ENCODE data around the gene RCE1. TPM values are rescaled to one million over a fixed set of nuclear protein-coding genes. Genes with fewer than 3 reads are reported as not detected.

RCE1 gene
- total and polyA plus RNA-seq, 2 donors = 11.4 to 23.3 TPM

DNA sequence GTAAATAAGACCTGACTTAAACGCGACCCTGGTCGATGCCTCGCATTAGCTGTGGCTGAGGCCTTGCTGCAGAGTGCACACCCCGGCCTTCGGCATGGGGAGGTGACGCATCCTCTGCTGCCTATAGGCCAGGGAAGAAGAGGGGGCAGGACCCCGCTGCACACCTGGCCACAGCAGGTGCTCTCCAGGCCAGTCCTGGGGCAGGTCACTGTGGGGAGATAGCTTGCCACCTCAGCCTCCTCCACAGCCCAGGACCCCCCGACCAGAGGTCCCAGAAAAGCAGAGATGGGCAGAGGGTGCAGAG is 26.3 kb downstream of the RCE1 start:
- no peak for DNase-seq (ENCODE audit: low read depth in 6 of 9, low spot score in 9 of 9)
- Histone ChIP-seq H3K27ac (ENCODE audit: low read depth in 1 of 2, low read length in 1 of 2) (no peak overlapping the region), H3K4me1 (ENCODE audit: control insufficient read depth in 2 of 2, insufficient read depth in 2 of 2, low read length in 2 of 2) (peaks cover 4 to 8% of the 10 kb centered on the region in 2 donors), H3K36me3 (ENCODE audit: control insufficient read depth in 2 of 2, insufficient read depth in 2 of 2, low read length in 1 of 2) (no peaks in the 10 kb centered on the region), H3K9me3 (ENCODE audit: control insufficient read depth in 2 of 2, insufficient read depth in 1 of 2, low read length in 1 of 2) (no peaks in the 10 kb centered on the region), H3K27me3 (ENCODE audit: control insufficient read depth in 2 of 2, insufficient read depth in 1 of 2, low read length in 1 of 2) (no peaks in the 10 kb centered on the region), H3K4me3 (ENCODE audit: low read length in 2 of 2) (no peak overlapping the region)
- 96% methylated on average over 9 of the region's 9 CpGs for WGBS

DNA sequence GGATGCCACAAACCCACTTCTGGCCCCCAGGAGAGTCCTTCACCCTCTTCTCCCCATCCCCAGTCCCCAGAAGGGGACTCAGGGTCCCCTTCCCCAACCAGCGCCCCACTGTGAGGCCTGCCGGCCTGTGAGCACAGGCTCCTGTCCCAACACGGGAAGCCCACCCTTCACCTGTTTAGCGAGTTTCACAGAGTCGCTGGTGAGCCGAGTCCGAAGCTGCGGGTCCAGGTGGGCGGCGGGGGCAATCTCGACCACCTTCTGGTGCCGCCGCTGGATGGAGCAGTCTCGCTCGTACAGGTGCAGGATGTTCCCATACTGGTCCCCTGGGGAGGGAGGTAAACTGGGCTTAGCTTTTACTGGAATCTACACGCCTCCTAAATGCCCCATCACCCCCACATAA is 26.9 kb downstream of the RCE1 start:
- no peaks in the 10 kb centered on the region for H3K36me3 ChIP-seq (ENCODE audit: control insufficient read depth in 2 of 2, insufficient read depth in 2 of 2, low read length in 1 of 2)

DNA sequence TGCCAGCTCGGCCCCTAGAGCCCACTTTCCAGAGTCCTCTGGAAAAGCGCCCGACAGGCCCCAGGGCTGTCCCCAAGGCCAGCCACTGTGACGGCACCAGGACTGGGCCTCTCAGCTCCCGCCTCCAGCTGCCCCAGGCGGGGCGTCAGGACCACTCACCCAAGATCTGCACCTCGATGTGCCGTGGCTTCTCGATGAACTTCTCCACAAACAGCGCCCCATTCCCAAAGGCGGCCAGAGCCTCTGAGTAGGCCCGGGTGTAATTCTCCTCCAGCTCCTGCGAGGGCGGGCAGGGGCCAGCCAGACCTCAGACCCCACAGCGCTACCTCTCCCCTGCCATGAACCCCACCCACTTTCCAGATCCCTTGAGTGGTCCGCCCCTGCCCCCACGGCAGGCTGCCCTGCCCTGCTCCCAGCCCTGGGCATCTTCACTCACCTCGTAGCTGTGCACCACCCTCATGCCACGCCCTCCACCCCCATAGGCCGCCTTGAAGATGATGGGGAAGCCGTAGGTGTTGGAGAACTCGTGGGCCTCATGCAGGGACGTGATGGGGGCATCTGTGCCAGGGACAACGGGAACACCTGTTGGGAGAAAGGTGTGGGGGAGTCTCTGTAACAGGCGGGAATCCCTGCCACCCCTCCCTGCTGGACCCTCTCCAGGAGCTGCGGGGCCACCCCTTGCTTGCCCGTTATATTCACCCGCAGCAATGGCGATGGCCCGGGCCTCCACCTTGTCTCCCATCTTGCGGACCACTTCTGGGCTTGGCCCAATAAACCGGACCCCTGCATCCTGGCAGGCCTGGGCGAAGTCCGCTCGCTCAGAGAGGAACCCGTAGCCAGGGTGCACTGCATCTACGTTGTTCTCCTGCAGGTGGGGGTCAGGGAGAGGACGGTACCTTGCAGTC is 27.6 kb downstream of the RCE1 start:
- no peaks in the 10 kb centered on the region for H3K9me3 ChIP-seq (ENCODE audit: control insufficient read depth in 2 of 2, insufficient read depth in 1 of 2, low read length in 1 of 2)
- WGBS = 97% methylated on average over 39 of the region's 39 CpGs
- no peak overlapping the region for H3K4me3 ChIP-seq (ENCODE audit: low read length in 2 of 2)
- H3K36me3 ChIP-seq (ENCODE audit: control insufficient read depth in 2 of 2, insufficient read depth in 2 of 2, low read length in 1 of 2) = no peaks in the 10 kb centered on the region
- H3K4me1 ChIP-seq (ENCODE audit: control insufficient read depth in 2 of 2, insufficient read depth in 2 of 2, low read length in 2 of 2) = peaks cover 4 to 8% of the 10 kb centered on the region in 2 donors
- peaks cover 0 to 2% of the 10 kb centered on the region in 2 donors for H3K27me3 ChIP-seq (ENCODE audit: control insufficient read depth in 2 of 2, insufficient read depth in 1 of 2, low read length in 1 of 2)
- H3K27ac ChIP-seq (ENCODE audit: low read depth in 1 of 2, low read length in 1 of 2) = no peak overlapping the region
- DNase-seq (ENCODE audit: low read depth in 6 of 9, low spot score in 9 of 9) = no peak

More for the DNA sequence above, 26.9 kb downstream of the RCE1 start:
- Histone ChIP-seq H3K4me1 (ENCODE audit: control insufficient read depth in 2 of 2, insufficient read depth in 2 of 2, low read length in 2 of 2) (peaks cover 4 to 8% of the 10 kb centered on the region in 2 donors), H3K9me3 (ENCODE audit: control insufficient read depth in 2 of 2, insufficient read depth in 1 of 2, low read length in 1 of 2) (no peaks in the 10 kb centered on the region), H3K27me3 (ENCODE audit: control insufficient read depth in 2 of 2, insufficient read depth in 1 of 2, low read length in 1 of 2) (no peaks in the 10 kb centered on the region), H3K27ac (ENCODE audit: low read depth in 1 of 2, low read length in 1 of 2) (no peak overlapping the region), H3K4me3 (ENCODE audit: low read length in 2 of 2) (no peak overlapping the region)
- WGBS = 98% methylated on average over 16 of the region's 16 CpGs
- DNase-seq (ENCODE audit: low read depth in 6 of 9, low spot score in 9 of 9) = no peak

DNA sequence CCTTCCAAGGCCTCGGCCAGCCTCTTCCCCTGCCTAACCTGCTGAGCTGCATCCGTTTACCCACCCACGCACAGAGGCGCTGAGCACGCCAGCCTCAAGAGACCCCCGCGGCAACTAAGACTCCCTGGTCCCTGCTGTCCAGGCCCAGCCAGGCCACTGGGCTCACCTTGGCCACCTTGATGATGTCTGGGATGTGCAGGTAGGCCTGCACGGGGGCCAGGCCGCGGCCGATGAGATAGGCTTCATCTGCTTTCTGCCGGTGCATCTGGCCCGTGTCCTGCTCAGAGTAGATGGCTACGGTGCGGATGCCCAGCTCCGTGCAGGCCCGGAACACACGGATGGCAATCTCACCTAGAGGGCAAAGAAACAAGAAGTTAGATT is 28.3 kb downstream of the RCE1 start:
- no peak overlapping the region for H3K27ac ChIP-seq (ENCODE audit: low read depth in 1 of 2, low read length in 1 of 2)
- H3K4me1 ChIP-seq (ENCODE audit: control insufficient read depth in 2 of 2, insufficient read depth in 2 of 2, low read length in 2 of 2) = peaks cover 4 to 8% of the 10 kb centered on the region in 2 donors
- no peak for DNase-seq (ENCODE audit: low read depth in 6 of 9, low spot score in 9 of 9)
- peaks cover 0 to 2% of the 10 kb centered on the region in 2 donors for H3K27me3 ChIP-seq (ENCODE audit: control insufficient read depth in 2 of 2, insufficient read depth in 1 of 2, low read length in 1 of 2)
- H3K9me3 ChIP-seq (ENCODE audit: control insufficient read depth in 2 of 2, insufficient read depth in 1 of 2, low read length in 1 of 2) = no peaks in the 10 kb centered on the region
- 97% methylated on average over 18 of the region's 18 CpGs for WGBS
- H3K36me3 ChIP-seq (ENCODE audit: control insufficient read depth in 2 of 2, insufficient read depth in 2 of 2, low read length in 1 of 2) = no peaks in the 10 kb centered on the region
- no peak overlapping the region for H3K4me3 ChIP-seq (ENCODE audit: low read length in 2 of 2)

DNA sequence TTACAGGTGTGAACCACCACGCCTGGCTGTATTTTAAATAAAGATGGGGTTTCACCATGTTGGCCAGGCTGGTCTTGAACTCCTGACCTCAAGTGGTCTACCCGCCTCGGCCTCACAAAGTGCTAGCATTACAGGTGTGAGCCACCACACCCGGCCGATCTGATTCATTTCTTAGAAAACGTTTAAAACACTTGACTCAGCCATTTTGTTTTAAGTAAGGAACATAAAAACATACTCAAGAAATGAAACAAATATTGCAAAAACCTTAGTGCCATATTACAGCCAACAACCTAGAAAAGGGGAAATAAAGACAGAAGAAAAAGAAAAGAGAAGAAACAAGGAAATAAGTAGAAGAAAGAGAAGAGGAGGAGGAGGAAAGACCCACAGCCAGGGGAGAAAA is 31.0 kb downstream of the RCE1 start:
- Histone ChIP-seq H3K4me1 (ENCODE audit: control insufficient read depth in 2 of 2, insufficient read depth in 2 of 2, low read length in 2 of 2) (peaks cover 0 to 2% of the 10 kb centered on the region in 2 donors), H3K27me3 (ENCODE audit: control insufficient read depth in 2 of 2, insufficient read depth in 1 of 2, low read length in 1 of 2) (peaks cover 0 to 2% of the 10 kb centered on the region in 2 donors), H3K4me3 (ENCODE audit: low read length in 2 of 2) (no peak overlapping the region), H3K27ac (ENCODE audit: low read depth in 1 of 2, low read length in 1 of 2) (no peak overlapping the region), H3K36me3 (ENCODE audit: control insufficient read depth in 2 of 2, insufficient read depth in 2 of 2, low read length in 1 of 2) (no peaks in the 10 kb centered on the region), H3K9me3 (ENCODE audit: control insufficient read depth in 2 of 2, insufficient read depth in 1 of 2, low read length in 1 of 2) (no peaks in the 10 kb centered on the region)
- 92% methylated on average over 6 of the region's 6 CpGs for WGBS
- DNase-seq (ENCODE audit: low read depth in 6 of 9, low spot score in 9 of 9) = no peak

DNA sequence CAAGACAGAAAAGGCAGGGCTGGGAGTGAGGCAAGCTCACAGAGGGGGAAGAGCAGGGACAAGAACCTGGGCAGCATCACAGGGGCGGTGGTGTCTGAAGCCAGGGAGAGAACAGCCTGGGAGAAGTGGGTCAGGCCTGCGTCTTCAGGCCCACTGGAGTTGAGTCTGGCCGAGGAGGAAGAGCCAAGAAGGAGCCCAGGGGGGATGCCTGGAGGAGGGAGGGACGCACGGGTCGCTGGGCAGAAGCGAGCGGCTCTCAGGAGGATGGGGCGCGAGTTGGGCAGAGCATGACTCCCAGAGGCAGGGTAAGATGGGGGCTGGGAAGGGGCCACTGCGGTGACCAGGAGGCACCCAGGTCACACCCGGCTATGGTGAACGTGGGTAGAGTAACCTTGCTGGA is 32.1 kb downstream of the RCE1 start:
- DNase-seq (ENCODE audit: low read depth in 6 of 9, low spot score in 9 of 9) = no peak
- WGBS = 96% methylated on average over 13 of the region's 13 CpGs
- H3K4me1 ChIP-seq (ENCODE audit: control insufficient read depth in 2 of 2, insufficient read depth in 2 of 2, low read length in 2 of 2) = peaks cover 4 to 12% of the 10 kb centered on the region in 2 donors
- no peak overlapping the region for H3K27ac ChIP-seq (ENCODE audit: low read depth in 1 of 2, low read length in 1 of 2)
- H3K4me3 ChIP-seq (ENCODE audit: low read length in 2 of 2) = no peak overlapping the region
- peaks cover 0 to 2% of the 10 kb centered on the region in 2 donors for H3K27me3 ChIP-seq (ENCODE audit: control insufficient read depth in 2 of 2, insufficient read depth in 1 of 2, low read length in 1 of 2)
- H3K9me3 ChIP-seq (ENCODE audit: control insufficient read depth in 2 of 2, insufficient read depth in 1 of 2, low read length in 1 of 2) = no peaks in the 10 kb centered on the region
- H3K36me3 ChIP-seq (ENCODE audit: control insufficient read depth in 2 of 2, insufficient read depth in 2 of 2, low read length in 1 of 2) = no peaks in the 10 kb centered on the region

DNA sequence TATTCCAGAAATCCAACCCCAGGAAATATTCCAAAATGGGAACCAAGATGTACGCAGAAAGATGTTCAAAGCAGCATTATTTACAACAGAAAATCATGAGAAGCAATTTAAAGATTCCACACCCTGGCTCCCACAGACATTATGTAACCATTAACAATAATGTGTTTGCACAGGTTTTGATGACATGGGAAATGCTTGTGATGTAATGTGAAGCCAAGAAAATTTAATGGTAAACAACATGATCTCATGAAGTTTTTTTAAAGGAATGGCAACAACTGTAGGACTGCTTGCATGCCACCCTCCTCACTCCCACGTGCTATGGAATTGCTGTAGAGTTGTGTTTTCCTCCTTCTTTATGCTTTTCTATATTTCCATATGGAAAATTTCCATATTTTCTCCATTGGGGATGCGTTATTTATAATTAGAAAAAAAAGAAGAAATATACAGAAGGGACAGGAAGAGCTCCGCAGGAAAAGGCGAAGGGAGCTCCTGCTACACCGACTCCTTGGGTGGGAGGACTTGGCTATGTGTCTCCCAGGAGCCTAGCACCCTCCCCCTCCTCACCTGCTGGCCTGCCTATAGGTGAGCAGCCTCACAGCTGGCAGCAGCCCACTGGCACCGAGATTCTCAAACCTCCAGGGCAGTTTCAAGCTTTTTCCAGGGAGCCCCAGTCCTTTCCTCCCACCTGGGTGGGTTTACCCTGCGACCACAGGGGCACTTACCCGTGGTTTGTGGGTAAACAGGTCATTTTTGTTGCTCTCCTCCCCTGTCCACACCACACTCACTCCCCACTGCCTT is 34.5 kb downstream of the RCE1 start:
- WGBS = 92% methylated on average over 9 of the region's 9 CpGs
- H3K4me3 ChIP-seq (ENCODE audit: low read length in 2 of 2) = no peak overlapping the region
- no peak overlapping the region for H3K27ac ChIP-seq (ENCODE audit: low read depth in 1 of 2, low read length in 1 of 2)
- DNase-seq (ENCODE audit: low read depth in 6 of 9, low spot score in 9 of 9) = no peak
- no peaks in the 10 kb centered on the region for H3K36me3 ChIP-seq (ENCODE audit: control insufficient read depth in 2 of 2, insufficient read depth in 2 of 2, low read length in 1 of 2)
- no peaks in the 10 kb centered on the region for H3K9me3 ChIP-seq (ENCODE audit: control insufficient read depth in 2 of 2, insufficient read depth in 1 of 2, low read length in 1 of 2)
- H3K4me1 ChIP-seq (ENCODE audit: control insufficient read depth in 2 of 2, insufficient read depth in 2 of 2, low read length in 2 of 2) = peaks cover 16 to 28% of the 10 kb centered on the region in 2 donors
- H3K27me3 ChIP-seq (ENCODE audit: control insufficient read depth in 2 of 2, insufficient read depth in 1 of 2, low read length in 1 of 2) = peaks cover 0 to 2% of the 10 kb centered on the region in 2 donors

DNA sequence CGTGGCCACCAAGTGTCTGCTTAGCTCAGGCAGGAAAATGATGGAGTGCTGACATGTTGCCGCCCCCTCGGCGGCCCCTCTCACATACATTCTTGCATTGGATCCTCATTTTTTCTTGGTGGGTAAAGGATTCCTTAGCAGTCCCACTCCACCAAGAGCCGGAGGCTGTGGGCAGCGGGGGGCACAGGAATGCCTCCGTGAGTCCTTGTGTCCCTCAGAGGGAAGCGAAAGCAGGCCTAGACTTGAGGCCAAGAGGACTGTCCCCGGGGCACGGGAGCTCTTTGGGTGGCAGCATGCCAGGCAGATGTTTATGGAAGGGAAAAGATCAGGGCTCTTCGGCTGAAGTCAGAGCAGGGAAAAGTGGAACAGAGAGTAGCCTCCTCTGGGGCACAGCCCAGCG is 35.2 kb downstream of the RCE1 start:
- H3K4me3 ChIP-seq (ENCODE audit: low read length in 2 of 2) = no peak overlapping the region
- peaks cover 17 to 30% of the 10 kb centered on the region in 2 donors for H3K4me1 ChIP-seq (ENCODE audit: control insufficient read depth in 2 of 2, insufficient read depth in 2 of 2, low read length in 2 of 2)
- H3K9me3 ChIP-seq (ENCODE audit: control insufficient read depth in 2 of 2, insufficient read depth in 1 of 2, low read length in 1 of 2) = no peaks in the 10 kb centered on the region
- no peak for DNase-seq (ENCODE audit: low read depth in 6 of 9, low spot score in 9 of 9)
- no peak overlapping the region for H3K27ac ChIP-seq (ENCODE audit: low read depth in 1 of 2, low read length in 1 of 2)
- peaks cover 0 to 2% of the 10 kb centered on the region in 2 donors for H3K27me3 ChIP-seq (ENCODE audit: control insufficient read depth in 2 of 2, insufficient read depth in 1 of 2, low read length in 1 of 2)
- WGBS = 96% methylated on average over 12 of the region's 12 CpGs
- no peaks in the 10 kb centered on the region for H3K36me3 ChIP-seq (ENCODE audit: control insufficient read depth in 2 of 2, insufficient read depth in 2 of 2, low read length in 1 of 2)

DNA sequence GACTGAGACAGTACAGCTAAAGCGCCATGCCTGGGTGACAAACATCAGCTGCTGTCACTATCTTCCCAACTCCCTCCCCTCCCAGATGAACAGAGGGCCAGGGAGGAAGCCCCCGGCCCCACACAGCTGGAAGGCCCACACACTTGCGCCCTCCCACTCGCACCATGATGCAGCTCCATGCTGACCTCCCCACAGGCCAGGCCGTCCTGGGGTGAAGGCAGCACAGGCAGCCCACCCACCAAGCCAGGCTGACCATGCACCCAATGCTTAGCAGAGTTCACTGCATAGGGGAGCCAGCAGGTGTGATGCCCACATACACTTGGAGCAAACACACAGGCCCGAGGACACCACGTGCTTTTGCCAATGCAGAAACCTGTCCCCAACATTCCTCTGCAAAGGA is 35.8 kb downstream of the RCE1 start:
- Histone ChIP-seq H3K36me3 (ENCODE audit: control insufficient read depth in 2 of 2, insufficient read depth in 2 of 2, low read length in 1 of 2) (no peaks in the 10 kb centered on the region), H3K9me3 (ENCODE audit: control insufficient read depth in 2 of 2, insufficient read depth in 1 of 2, low read length in 1 of 2) (no peaks in the 10 kb centered on the region), H3K27me3 (ENCODE audit: control insufficient read depth in 2 of 2, insufficient read depth in 1 of 2, low read length in 1 of 2) (peaks cover 0 to 2% of the 10 kb centered on the region in 2 donors), H3K27ac (ENCODE audit: low read depth in 1 of 2, low read length in 1 of 2) (no peak overlapping the region), H3K4me1 (ENCODE audit: control insufficient read depth in 2 of 2, insufficient read depth in 2 of 2, low read length in 2 of 2) (peaks cover 17 to 30% of the 10 kb centered on the region in 2 donors), H3K4me3 (ENCODE audit: low read length in 2 of 2) (no peak overlapping the region)
- no peak for DNase-seq (ENCODE audit: low read depth in 6 of 9, low spot score in 9 of 9)
- 94% methylated on average over 7 of the region's 7 CpGs for WGBS
